ENCODE data around the gene CMTM4.

Gene CMTM4

DNA sequence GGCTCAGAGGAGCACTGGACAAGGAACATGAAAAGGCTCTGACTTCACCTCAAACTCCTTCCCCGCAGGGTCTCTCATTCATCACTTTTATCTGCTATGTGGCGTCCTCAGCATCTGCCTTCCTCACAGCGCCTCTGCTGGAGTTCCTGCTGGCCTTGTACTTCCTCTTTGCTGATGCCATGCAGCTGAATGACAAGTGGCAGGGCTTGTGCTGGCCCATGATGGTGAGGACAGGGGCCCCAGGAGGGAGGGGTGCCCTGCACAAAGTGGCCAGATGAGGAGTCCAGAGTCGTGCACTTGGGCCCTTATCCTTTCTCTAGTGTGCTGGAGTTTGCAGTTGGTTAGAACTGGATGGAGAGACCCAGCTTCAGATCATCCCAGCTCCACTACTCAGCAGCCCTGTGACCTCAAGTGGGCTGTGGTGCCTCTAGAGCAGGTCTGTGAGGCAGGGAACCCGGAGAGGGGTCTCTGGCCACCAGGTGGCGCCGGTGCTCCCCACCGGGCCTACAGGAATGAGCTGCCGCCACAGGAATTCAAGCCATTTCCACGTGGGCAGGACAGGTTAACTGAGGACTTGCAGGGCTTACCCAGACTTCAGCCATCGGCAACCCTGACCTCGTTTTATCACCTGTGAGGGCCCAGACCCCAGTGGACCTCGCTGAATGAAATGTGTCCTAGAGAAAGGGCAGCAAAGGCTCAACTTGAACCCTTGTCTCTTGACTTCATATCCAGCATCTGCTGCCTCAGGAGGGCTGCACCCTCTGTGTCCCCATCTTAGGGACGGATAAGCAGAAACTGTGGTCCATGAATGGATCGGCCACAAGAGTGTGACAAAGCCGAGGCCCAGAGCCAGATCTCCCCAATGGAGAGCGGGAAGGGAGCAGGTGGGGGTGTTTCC, 88.1 kb downstream of the CMTM4 start:
- TF ChIP-seq ZNF70 (CRISPR knock-in tag; IDR thresholded peaks at IDR 0.05) (no peak), ISL1 (CRISPR knock-in tag; IDR thresholded peaks at IDR 0.05) (peak; percentile 27; the same call in 1 of the 2 replicates), CSDC2 (CRISPR knock-in tag; IDR thresholded peaks at IDR 0.05) (peak; percentile 73; the same call in 1 of the 2 replicates), ZFP3 (CRISPR knock-in tag; IDR thresholded peaks at IDR 0.05) (0 out of 2 replicates have a peak, but pooled peaks have one; percentile 55)
- peak; percentile 75 for ATAC-seq

DNA sequence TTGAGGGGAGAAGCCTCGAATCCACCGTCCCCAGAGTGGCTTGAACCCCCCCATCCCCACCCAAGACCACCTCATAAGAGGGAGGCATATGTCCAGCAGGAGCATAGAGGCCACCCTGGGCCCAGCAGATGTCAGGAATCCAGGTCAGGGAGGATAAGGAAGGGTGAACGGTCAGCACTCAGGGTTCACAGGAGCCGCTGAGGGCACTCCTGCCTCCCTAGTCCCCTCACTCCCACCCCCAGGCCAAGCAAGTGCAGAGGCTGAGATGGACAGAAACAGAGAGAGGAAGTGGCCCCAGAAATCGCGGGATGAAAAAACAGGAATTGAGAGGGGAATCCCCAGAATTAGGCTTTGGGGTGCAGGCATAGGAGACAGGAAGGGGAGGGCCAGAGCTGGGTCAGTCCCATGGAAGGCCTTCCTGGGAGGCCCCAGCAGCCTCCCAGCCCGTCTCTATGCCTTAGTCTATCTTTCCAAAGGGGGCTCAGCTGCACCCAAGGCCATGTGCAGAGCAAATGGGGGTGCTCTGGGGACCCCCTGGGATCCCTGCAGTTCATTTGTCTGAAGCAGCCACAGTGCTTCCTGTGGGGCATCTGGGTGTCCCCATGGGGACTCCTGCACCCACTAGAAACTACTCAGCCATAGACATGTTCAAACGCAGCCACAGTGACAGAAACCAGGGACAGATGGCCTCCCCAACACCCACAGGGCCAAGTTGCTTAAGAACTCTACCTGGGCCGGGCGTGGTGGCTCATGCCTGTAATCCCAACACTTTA, 90.4 kb downstream of the CMTM4 start:
- TF ChIP-seq SNAI2 (CRISPR knock-in tag; IDR thresholded peaks at IDR 0.05): no peak
- TF ChIP-seq, protein P1, sequence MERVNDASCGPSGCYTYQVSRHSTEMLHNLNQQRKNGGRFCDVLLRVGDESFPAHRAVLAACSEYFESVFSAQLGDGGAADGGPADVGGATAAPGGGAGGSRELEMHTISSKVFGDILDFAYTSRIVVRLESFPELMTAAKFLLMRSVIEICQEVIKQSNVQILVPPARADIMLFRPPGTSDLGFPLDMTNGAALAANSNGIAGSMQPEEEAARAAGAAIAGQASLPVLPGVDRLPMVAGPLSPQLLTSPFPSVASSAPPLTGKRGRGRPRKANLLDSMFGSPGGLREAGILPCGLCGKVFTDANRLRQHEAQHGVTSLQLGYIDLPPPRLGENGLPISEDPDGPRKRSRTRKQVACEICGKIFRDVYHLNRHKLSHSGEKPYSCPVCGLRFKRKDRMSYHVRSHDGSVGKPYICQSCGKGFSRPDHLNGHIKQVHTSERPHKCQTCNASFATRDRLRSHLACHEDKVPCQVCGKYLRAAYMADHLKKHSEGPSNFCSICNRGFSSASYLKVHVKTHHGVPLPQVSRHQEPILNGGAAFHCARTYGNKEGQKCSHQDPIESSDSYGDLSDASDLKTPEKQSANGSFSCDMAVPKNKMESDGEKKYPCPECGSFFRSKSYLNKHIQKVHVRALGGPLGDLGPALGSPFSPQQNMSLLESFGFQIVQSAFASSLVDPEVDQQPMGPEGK (CRISPR knock-in tag; IDR thresholded peaks at IDR 0.05; ENCODE audit: borderline replicate concordance): no peak
- TF ChIP-seq ISL1 (CRISPR knock-in tag; IDR thresholded peaks at IDR 0.05): no peak
- TF ChIP-seq, protein P2, sequence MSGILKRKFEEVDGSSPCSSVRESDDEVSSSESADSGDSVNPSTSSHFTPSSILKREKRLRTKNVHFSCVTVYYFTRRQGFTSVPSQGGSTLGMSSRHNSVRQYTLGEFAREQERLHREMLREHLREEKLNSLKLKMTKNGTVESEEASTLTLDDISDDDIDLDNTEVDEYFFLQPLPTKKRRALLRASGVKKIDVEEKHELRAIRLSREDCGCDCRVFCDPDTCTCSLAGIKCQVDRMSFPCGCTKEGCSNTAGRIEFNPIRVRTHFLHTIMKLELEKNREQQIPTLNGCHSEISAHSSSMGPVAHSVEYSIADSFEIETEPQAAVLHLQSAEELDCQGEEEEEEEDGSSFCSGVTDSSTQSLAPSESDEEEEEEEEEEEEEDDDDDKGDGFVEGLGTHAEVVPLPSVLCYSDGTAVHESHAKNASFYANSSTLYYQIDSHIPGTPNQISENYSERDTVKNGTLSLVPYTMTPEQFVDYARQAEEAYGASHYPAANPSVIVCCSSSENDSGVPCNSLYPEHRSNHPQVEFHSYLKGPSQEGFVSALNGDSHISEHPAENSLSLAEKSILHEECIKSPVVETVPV (CRISPR knock-in tag; IDR thresholded peaks at IDR 0.05): no peak
- TF ChIP-seq TOX (CRISPR knock-in tag; IDR thresholded peaks at IDR 0.05; ENCODE audit: borderline replicate concordance): no peak
- no peak for TF ChIP-seq BACH2 (CRISPR knock-in tag; IDR thresholded peaks at IDR 0.05; ENCODE audit: borderline replicate concordance)
- no peak for TF ChIP-seq ZFP30 (CRISPR knock-in tag; IDR thresholded peaks at IDR 0.05)
- TF ChIP-seq, protein P3, sequence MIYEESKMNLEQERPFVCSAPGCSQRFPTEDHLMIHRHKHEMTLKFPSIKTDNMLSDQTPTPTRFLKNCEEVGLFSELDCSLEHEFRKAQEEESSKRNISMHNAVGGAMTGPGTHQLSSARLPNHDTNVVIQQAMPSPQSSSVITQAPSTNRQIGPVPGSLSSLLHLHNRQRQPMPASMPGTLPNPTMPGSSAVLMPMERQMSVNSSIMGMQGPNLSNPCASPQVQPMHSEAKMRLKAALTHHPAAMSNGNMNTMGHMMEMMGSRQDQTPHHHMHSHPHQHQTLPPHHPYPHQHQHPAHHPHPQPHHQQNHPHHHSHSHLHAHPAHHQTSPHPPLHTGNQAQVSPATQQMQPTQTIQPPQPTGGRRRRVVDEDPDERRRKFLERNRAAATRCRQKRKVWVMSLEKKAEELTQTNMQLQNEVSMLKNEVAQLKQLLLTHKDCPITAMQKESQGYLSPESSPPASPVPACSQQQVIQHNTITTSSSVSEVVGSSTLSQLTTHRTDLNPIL (CRISPR knock-in tag; IDR thresholded peaks at IDR 0.05; ENCODE audit: low read depth): no peak
- TF ChIP-seq ZFP3 (CRISPR knock-in tag; IDR thresholded peaks at IDR 0.05): no peak
- no peak for TF ChIP-seq RARB (CRISPR knock-in tag; IDR thresholded peaks at IDR 0.05)
- no peak for TF ChIP-seq ESRRG (CRISPR knock-in tag; IDR thresholded peaks at IDR 0.05)
- TF ChIP-seq, protein P4, sequence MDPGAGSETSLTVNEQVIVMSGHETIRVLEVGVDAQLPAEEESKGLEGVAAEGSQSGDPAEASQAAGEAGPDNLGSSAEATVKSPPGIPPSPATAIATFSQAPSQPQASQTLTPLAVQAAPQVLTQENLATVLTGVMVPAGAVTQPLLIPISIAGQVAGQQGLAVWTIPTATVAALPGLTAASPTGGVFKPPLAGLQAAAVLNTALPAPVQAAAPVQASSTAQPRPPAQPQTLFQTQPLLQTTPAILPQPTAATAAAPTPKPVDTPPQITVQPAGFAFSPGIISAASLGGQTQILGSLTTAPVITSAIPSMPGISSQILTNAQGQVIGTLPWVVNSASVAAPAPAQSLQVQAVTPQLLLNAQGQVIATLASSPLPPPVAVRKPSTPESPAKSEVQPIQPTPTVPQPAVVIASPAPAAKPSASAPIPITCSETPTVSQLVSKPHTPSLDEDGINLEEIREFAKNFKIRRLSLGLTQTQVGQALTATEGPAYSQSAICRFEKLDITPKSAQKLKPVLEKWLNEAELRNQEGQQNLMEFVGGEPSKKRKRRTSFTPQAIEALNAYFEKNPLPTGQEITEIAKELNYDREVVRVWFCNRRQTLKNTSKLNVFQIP (CRISPR knock-in tag; IDR thresholded peaks at IDR 0.05; ENCODE audit: borderline replicate concordance, low read depth): no peak
- no peak for TF ChIP-seq ZNF8 (CRISPR knock-in tag; IDR thresholded peaks at IDR 0.05)
- TF ChIP-seq ARNTL (CRISPR knock-in tag; IDR thresholded peaks at IDR 0.05; ENCODE audit: borderline replicate concordance, low read depth): no peak
- TF ChIP-seq ZC3H10 (CRISPR knock-in tag; IDR thresholded peaks at IDR 0.05): no peak
- no peak for TF ChIP-seq ZNF565 (CRISPR knock-in tag; conservative IDR thresholded peaks at IDR 0.05; ENCODE audit: low read depth)
- TF ChIP-seq PPARA (CRISPR knock-in tag; IDR thresholded peaks at IDR 0.05; ENCODE audit: borderline replicate concordance): no peak
- TF ChIP-seq ZNF70 (CRISPR knock-in tag; IDR thresholded peaks at IDR 0.05): no peak
- TF ChIP-seq, protein P5, sequence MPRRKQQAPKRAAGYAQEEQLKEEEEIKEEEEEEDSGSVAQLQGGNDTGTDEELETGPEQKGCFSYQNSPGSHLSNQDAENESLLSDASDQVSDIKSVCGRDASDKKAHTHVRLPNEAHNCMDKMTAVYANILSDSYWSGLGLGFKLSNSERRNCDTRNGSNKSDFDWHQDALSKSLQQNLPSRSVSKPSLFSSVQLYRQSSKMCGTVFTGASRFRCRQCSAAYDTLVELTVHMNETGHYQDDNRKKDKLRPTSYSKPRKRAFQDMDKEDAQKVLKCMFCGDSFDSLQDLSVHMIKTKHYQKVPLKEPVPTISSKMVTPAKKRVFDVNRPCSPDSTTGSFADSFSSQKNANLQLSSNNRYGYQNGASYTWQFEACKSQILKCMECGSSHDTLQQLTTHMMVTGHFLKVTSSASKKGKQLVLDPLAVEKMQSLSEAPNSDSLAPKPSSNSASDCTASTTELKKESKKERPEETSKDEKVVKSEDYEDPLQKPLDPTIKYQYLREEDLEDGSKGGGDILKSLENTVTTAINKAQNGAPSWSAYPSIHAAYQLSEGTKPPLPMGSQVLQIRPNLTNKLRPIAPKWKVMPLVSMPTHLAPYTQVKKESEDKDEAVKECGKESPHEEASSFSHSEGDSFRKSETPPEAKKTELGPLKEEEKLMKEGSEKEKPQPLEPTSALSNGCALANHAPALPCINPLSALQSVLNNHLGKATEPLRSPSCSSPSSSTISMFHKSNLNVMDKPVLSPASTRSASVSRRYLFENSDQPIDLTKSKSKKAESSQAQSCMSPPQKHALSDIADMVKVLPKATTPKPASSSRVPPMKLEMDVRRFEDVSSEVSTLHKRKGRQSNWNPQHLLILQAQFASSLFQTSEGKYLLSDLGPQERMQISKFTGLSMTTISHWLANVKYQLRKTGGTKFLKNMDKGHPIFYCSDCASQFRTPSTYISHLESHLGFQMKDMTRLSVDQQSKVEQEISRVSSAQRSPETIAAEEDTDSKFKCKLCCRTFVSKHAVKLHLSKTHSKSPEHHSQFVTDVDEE (CRISPR knock-in tag; IDR thresholded peaks at IDR 0.05): no peak
- TF ChIP-seq TCF4 (CRISPR knock-in tag; IDR thresholded peaks at IDR 0.05; ENCODE audit: borderline replicate concordance): no peak
- no peak for ATAC-seq
